Fibroblast of pulmonary artery (primary cell): ENCODE data around the gene VEGFA.

Source experiments
- DNase-seq: peaks from one replicate; pipeline ENCODE4 v3.0.0-alpha.2; 2010; ENCODE audit warnings: low read depth
- H3K4me3 ChIP-seq: replicated peaks from 2 replicates; pipeline ENCODE4 v1.5.1; 2011; ENCODE audit warnings: low read depth, mild to moderate bottlenecking, control low read depth, low read length, moderate library complexity
- CTCF ChIP-seq: IDR thresholded peaks from 2 replicates; pipeline ENCODE4 v1.5.1; 2011; ENCODE audit warnings: mild to moderate bottlenecking, control low read depth, low read length, inconsistent platforms; ENCODE audit errors: missing control alignments

VEGFA gene

GRCh38 chr6:43824703-43825064 lies 54.7 kb downstream of the VEGFA start:
- H3K4me3 ChIP-seq = no peak overlapping the region
- DNase-seq = no peak
- TF ChIP-seq CTCF = no peak

DNA sequence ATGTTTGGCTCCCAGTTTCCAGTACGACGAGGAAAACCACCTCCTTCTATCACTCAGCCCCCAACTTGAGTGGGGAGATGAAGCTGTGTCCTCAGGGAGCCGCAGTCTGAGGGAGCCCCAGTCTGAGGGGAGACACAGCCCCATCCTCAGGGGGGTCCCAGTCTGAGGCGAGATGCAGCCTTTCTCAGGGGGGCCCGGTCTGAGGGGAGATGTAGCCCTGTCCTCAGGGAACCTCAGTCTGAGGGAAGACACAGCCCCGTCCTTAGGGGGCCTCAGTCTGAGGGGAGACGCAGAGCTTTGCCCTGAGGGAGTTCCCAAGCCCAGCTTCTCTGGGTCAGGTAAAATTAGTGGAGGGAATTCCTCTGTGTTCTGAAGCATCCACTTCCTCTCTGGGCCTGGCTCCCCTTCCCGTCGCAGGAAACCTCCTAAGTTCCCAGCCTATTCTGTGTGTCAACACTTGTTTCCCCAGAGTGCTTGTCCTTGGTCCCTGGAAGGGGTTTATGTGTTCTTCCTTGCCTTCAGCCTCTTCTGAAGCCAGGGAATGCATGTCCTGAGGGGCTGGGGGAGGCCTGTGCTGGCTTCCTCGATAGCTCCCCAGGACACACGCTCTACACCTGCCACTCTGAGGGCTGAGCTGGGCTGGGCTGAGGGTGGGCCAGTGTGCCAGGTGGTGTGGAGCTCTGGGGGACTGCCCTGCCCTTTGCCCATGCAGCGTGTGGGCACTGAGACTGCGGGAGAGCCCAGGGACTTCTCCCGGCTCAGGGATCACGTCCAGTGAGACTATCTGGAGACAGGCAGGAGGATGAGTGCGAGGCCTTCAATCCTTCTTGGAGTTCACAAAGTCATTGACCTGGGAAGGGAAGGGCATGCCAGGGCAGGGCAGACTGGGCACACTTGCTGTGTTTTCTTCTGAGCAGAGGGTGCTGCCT lies 55.4 kb downstream of the VEGFA start:
- H3K4me3 ChIP-seq = no peak overlapping the region
- no peak for TF ChIP-seq CTCF
- no peak for DNase-seq

GRCh38 chr6:43826730-43827129 lies 56.7 kb downstream of the VEGFA start:
- no peak overlapping the region for H3K4me3 ChIP-seq
- TF ChIP-seq CTCF = no peak
- no peak for DNase-seq

DNA sequence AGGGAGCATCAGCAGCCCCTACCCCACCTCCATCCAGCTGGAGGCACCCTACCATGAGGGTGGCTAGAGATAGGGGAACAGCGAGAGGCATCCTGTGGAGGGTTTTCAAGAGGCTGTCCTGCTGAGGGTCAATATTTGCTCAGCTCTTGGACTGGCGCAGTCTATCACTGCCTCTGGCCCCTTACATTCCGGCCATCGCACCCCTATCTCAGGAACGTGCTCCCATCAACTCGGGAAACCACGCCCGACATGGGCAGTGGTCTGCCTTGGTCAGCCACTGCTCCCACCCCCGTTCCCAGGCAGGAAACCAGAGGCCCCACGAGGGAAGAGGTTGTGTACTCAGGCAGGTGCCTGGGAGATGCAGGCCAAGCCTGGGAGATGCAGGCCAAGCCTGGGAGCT lies 57.9 kb downstream of the VEGFA start:
- no peak for TF ChIP-seq CTCF
- no peak for DNase-seq
- H3K4me3 ChIP-seq = no peak overlapping the region

- H3K4me3 ChIP-seq = no peak overlapping the region
- no peak for DNase-seq
- no peak for TF ChIP-seq CTCF
Observed at GRCh38 chr6:43828711-43829110, 58.7 kb downstream of the VEGFA start.

DNA sequence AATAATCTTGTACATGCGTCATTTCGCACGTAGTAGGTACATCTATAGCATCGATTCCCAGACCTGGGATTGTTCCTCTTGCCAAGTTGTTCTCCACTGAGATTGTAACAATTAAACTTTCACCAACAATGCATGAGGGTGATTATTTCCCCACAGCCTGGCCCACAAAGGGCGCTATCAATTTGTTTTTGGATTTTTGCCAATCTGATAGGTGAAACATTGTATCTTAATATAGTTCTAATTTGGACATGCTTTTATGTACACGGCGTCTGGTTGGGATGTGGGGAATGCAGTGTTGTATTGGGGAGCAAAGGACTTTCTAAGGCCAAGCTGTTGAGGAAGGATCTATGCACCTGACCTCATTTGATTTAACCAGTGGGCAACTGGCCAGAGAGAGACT lies 59.5 kb downstream of the VEGFA start:
- no peak for DNase-seq
- no peak for TF ChIP-seq CTCF
- no peak overlapping the region for H3K4me3 ChIP-seq

GRCh38 chr6:43830775-43831174 lies 60.8 kb downstream of the VEGFA start:
- no peak for TF ChIP-seq CTCF

More at GRCh38 chr6:43830775-43831174, 60.8 kb downstream of the VEGFA start:
- H3K4me3 ChIP-seq = no peak overlapping the region
- DNase-seq = no peak
